T-helper 2 cell treated with Interferon-gamma antibody and Interleukin-4, amounts not matched to agents 5 μg/mL and 100 μg/mL, for 36 hours (primary cell): Measurements from ENCODE around the gene PSME3IP1.

Source experiments
- DNase-seq: peaks from one replicate; pipeline ENCODE4 v3.0.0; 2021; ENCODE audit warnings: low spot score
- H3K27ac Mint-ChIP-seq: one replicate; pipeline ENCODE4 v1.8.0; 2021; ENCODE audit warnings: mild to moderate bottlenecking, mixed read lengths
- H3K27me3 Mint-ChIP-seq: one replicate; pipeline ENCODE4 v1.8.0; 2021; ENCODE audit warnings: low read depth, mixed read lengths
- H3K36me3 Mint-ChIP-seq: one replicate; pipeline ENCODE4 v1.8.0; 2021; ENCODE audit warnings: low read depth, mixed read lengths
- H3K4me1 Mint-ChIP-seq: one replicate; pipeline ENCODE4 v1.8.0; 2021; ENCODE audit warnings: low read depth, mixed read lengths
- H3K4me3 Mint-ChIP-seq: one replicate; pipeline ENCODE4 v1.8.0; 2022; ENCODE audit warnings: mild to moderate bottlenecking, moderate library complexity, mixed read lengths
- H3K9me3 Mint-ChIP-seq: one replicate; pipeline ENCODE4 v1.8.0; 2021; ENCODE audit warnings: mixed read lengths

Gene PSME3IP1

GRCh38 chr16:57185945-57186871 is at the start of gene PSME3IP1, which contains the start of gene RSPRY1:
TSS of gene PSME3IP1 (minus strand) at chr16:57186039. CDS start at chr16:57173854, 12,185 bp downstream.
TSS of gene RSPRY1 (plus strand) at chr16:57186329. CDS start at chr16:57204659, 18,330 bp downstream.
- Mint-ChIP-seq H3K27ac (peak within 1 kb of the TSS; percentile 92), H3K4me1 (peaks cover 34% of the 10 kb centered on the region), H3K36me3 (peaks cover 12% of the 10 kb centered on the region), H3K27me3 (no peaks in the 10 kb centered on the region), H3K9me3 (no peaks in the 10 kb centered on the region), H3K4me3 (peak within 1 kb of the TSS; percentile 99)
- peak; percentile 99 for DNase-seq

- H3K4me3 Mint-ChIP-seq: no peak overlapping the region
- H3K9me3 Mint-ChIP-seq: no peaks in the 10 kb centered on the region
- H3K36me3 Mint-ChIP-seq: peaks cover 57% of the 10 kb centered on the region
- peak; percentile 22 for DNase-seq
- no peak overlapping the region for H3K27ac Mint-ChIP-seq
- H3K4me1 Mint-ChIP-seq: peaks cover 10% of the 10 kb centered on the region
- no peaks in the 10 kb centered on the region for H3K27me3 Mint-ChIP-seq
These were observed 49.5 kb upstream of the PSME3IP1 start for GRCh38 chr16:57235128-57236021.

- no peak for DNase-seq
- Mint-ChIP-seq H3K9me3 (no peaks in the 10 kb centered on the region), H3K27me3 (no peaks in the 10 kb centered on the region), H3K4me1 (peaks cover 10% of the 10 kb centered on the region), H3K36me3 (peaks cover 61% of the 10 kb centered on the region), H3K4me3 (no peak overlapping the region), H3K27ac (no peak overlapping the region)
These were observed 48.9 kb upstream of the PSME3IP1 start for GRCh38 chr16:57234707-57235092.

- DNase-seq: no peak
- Mint-ChIP-seq H3K36me3 (peaks cover 59% of the 10 kb centered on the region), H3K27ac (no peak overlapping the region), H3K4me3 (no peak overlapping the region), H3K27me3 (no peaks in the 10 kb centered on the region), H3K4me1 (peaks cover 10% of the 10 kb centered on the region), H3K9me3 (no peaks in the 10 kb centered on the region)
These were observed 48.3 kb upstream of the PSME3IP1 start for GRCh38 chr16:57233944-57234706.

- Mint-ChIP-seq H3K9me3 (no peaks in the 10 kb centered on the region), H3K4me1 (peaks cover 10% of the 10 kb centered on the region), H3K27ac (no peak overlapping the region), H3K36me3 (peaks cover 62% of the 10 kb centered on the region), H3K27me3 (no peaks in the 10 kb centered on the region), H3K4me3 (no peak overlapping the region)
- DNase-seq: no peak
These were observed 46.0 kb upstream of the PSME3IP1 start for GRCh38 chr16:57231821-57232350.

- H3K27ac Mint-ChIP-seq: no peak overlapping the region
- peaks cover 51% of the 10 kb centered on the region for H3K36me3 Mint-ChIP-seq
These were observed 43.2 kb upstream of the PSME3IP1 start for GRCh38 chr16:57229079-57229478.

GRCh38 chr16:57226701-57227621 is 41.1 kb upstream of the PSME3IP1 start:
- Mint-ChIP-seq H3K4me3 (no peak overlapping the region), H3K27me3 (no peaks in the 10 kb centered on the region), H3K27ac (no peak overlapping the region), H3K36me3 (peaks cover 53% of the 10 kb centered on the region), H3K9me3 (no peaks in the 10 kb centered on the region), H3K4me1 (no peaks in the 10 kb centered on the region)
- DNase-seq: no peak

More at GRCh38 chr16:57229079-57229478, 43.2 kb upstream of the PSME3IP1 start:
- H3K27me3 Mint-ChIP-seq: no peaks in the 10 kb centered on the region
- H3K4me1 Mint-ChIP-seq: no peaks in the 10 kb centered on the region
- DNase-seq: no peak
- no peaks in the 10 kb centered on the region for H3K9me3 Mint-ChIP-seq
- H3K4me3 Mint-ChIP-seq: no peak overlapping the region

- no peak for DNase-seq
- peaks cover 54% of the 10 kb centered on the region for H3K36me3 Mint-ChIP-seq
- H3K4me3 Mint-ChIP-seq: no peak overlapping the region
- no peaks in the 10 kb centered on the region for H3K27me3 Mint-ChIP-seq
- no peaks in the 10 kb centered on the region for H3K9me3 Mint-ChIP-seq
- H3K4me1 Mint-ChIP-seq: no peaks in the 10 kb centered on the region
- no peak overlapping the region for H3K27ac Mint-ChIP-seq
These were observed 40.1 kb upstream of the PSME3IP1 start for GRCh38 chr16:57225978-57226377.

GRCh38 chr16:57224651-57225335 is 39.0 kb upstream of the PSME3IP1 start:
- H3K4me1 Mint-ChIP-seq: no peaks in the 10 kb centered on the region
- no peaks in the 10 kb centered on the region for H3K27me3 Mint-ChIP-seq
- no peak for DNase-seq
- peaks cover under 1% of the 10 kb centered on the region for H3K9me3 Mint-ChIP-seq
- H3K36me3 Mint-ChIP-seq: peaks cover 56% of the 10 kb centered on the region
- H3K27ac Mint-ChIP-seq: no peak overlapping the region
- no peak overlapping the region for H3K4me3 Mint-ChIP-seq

- no peak overlapping the region for H3K27ac Mint-ChIP-seq
- H3K36me3 Mint-ChIP-seq: peaks cover 69% of the 10 kb centered on the region
- H3K9me3 Mint-ChIP-seq: peaks cover 14% of the 10 kb centered on the region
- H3K27me3 Mint-ChIP-seq: no peaks in the 10 kb centered on the region
- no peaks in the 10 kb centered on the region for H3K4me1 Mint-ChIP-seq
- H3K4me3 Mint-ChIP-seq: no peak overlapping the region
- DNase-seq: no peak
These were observed 37.2 kb upstream of the PSME3IP1 start for GRCh38 chr16:57223057-57223456.

GRCh38 chr16:57216968-57217367 is 31.1 kb upstream of the PSME3IP1 start:
- Mint-ChIP-seq H3K9me3 (peaks cover 47% of the 10 kb centered on the region), H3K27me3 (no peaks in the 10 kb centered on the region)

GRCh38 chr16:57213462-57213861 is 27.6 kb upstream of the PSME3IP1 start:
- H3K27me3 Mint-ChIP-seq: no peaks in the 10 kb centered on the region
- no peak for DNase-seq
- H3K4me3 Mint-ChIP-seq: no peak overlapping the region
- H3K27ac Mint-ChIP-seq: no peak overlapping the region
- peaks cover 36% of the 10 kb centered on the region for H3K9me3 Mint-ChIP-seq
- peaks cover 73% of the 10 kb centered on the region for H3K36me3 Mint-ChIP-seq
- no peaks in the 10 kb centered on the region for H3K4me1 Mint-ChIP-seq

More at GRCh38 chr16:57216968-57217367, 31.1 kb upstream of the PSME3IP1 start:
- Mint-ChIP-seq H3K27ac (no peak overlapping the region), H3K36me3 (peaks cover 86% of the 10 kb centered on the region), H3K4me3 (no peak overlapping the region), H3K4me1 (no peaks in the 10 kb centered on the region)
- DNase-seq: no peak
